Measurements from ENCODE around the gene SPRY4. TPM values are rescaled to one million over a fixed set of nuclear protein-coding genes. Genes with fewer than 3 reads are reported as not detected.

The SPRY4 gene
- total and polyA plus RNA-seq, 10 donors, result 0.76 to 33.5 (median 15.8) TPM

DNA sequence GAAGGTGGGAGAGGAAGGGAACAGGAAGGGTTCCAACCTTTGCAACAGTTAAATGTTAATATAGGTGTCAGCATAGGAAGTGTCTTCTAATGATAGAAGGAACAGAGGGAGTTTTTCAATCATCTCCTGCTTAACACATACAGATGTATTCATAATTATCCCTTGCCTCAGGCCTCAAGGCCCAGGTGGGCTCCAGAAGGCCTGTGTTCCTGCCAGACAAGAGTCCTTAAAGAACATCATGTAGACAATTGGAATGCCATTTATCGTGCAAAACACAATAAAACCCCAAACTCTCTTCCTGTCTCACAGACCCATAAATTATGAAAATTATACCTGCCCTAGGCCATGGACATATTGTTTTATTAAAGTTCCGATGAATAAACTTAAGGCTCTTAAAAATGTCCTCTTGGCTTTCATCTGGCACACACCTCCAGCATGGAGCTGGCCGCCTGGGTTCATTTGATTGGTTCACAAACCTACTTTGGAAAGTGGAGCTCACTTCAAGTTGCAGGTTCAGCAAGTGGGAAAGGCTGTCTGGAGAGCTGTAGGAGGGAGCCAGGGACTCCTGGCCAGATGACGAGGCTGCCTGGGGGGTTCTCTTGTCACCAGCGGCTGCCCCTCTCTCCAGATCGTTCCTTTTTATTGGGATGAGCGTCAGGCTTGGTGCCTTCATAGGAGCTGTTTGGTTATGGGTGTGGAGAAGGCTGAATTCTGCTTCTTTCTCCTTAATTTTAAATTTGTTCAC is 17.5 kb downstream of the SPRY4 start:
- H3K4me1 ChIP-seq, result peaks cover 0 to 1% (median 0%) of the 10 kb centered on the region in 6 donors
- no peaks in the 10 kb centered on the region for H3K36me3 ChIP-seq
- peaks cover 0 to 10% (median 0%) of the 10 kb centered on the region in 7 donors for H3K27me3 ChIP-seq (replicated peaks in 1 of 7)
- H3K4me3 ChIP-seq, result no peak overlapping the region
- DNase-seq, result no peak
- no peaks in the 10 kb centered on the region for H3K9me3 ChIP-seq
- intact Hi-C loops (cut with DNase I; ENCODE audit: low total_unique reads), result no loop called here
- no peak overlapping the region for H3K27ac ChIP-seq
- 79 to 94% (median 87%) methylated on average over 7 of the region's 7 CpGs for WGBS, 5 donors
- TF ChIP-seq POLR2AphosphoS5 (IDR thresholded peaks at IDR 0.05), result no peak
- TF ChIP-seq POLR2A (IDR thresholded peaks at IDR 0.05), result no peak
- TF ChIP-seq, protein P1, sequence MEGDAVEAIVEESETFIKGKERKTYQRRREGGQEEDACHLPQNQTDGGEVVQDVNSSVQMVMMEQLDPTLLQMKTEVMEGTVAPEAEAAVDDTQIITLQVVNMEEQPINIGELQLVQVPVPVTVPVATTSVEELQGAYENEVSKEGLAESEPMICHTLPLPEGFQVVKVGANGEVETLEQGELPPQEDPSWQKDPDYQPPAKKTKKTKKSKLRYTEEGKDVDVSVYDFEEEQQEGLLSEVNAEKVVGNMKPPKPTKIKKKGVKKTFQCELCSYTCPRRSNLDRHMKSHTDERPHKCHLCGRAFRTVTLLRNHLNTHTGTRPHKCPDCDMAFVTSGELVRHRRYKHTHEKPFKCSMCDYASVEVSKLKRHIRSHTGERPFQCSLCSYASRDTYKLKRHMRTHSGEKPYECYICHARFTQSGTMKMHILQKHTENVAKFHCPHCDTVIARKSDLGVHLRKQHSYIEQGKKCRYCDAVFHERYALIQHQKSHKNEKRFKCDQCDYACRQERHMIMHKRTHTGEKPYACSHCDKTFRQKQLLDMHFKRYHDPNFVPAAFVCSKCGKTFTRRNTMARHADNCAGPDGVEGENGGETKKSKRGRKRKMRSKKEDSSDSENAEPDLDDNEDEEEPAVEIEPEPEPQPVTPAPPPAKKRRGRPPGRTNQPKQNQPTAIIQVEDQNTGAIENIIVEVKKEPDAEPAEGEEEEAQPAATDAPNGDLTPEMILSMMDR (IDR thresholded peaks at IDR 0.05 in 8 of 11, conservative IDR thresholded peaks at IDR 0.05 in 3 of 11), result no peak

DNA sequence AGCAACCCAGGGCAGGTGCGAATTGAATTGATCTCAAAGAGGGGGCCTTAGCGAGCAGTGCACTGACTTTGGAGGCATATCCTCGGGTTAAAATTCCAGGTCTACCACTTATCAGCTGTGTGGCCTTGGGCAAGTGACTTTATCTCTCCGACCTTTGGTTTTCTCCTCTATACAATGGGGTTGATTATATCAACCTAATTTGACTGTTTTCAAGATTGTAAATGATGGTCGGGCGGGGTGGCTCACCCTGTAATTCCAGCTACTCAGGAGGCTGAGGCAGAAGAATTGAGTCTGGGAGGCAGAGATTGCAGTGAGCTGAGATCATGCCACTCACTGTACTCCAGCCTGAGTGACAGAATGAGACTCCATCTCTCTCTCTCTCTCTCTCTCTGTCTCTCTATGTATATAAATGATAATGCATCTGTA is 18.7 kb downstream of the SPRY4 start:
- Histone ChIP-seq H3K9me3 (no peaks in the 10 kb centered on the region), H3K27me3 (replicated peaks in 1 of 7) (peaks cover 0 to 6% (median 0%) of the 10 kb centered on the region in 7 donors), H3K4me3 (no peak overlapping the region), H3K4me1 (no peaks in the 10 kb centered on the region), H3K27ac (no peak overlapping the region), H3K36me3 (no peaks in the 10 kb centered on the region)
- intact Hi-C loops (cut with DNase I; ENCODE audit: low total_unique reads), result no loop called here
- 75 to 86% (median 82%) methylated on average over 6 of the region's 6 CpGs for WGBS, 5 donors
- DNase-seq, result no peak
- TF ChIP-seq POLR2AphosphoS5 (IDR thresholded peaks at IDR 0.05) (no peak), POLR2A (IDR thresholded peaks at IDR 0.05) (no peak)
- TF ChIP-seq, protein P1 (IDR thresholded peaks at IDR 0.05 in 8 of 11, conservative IDR thresholded peaks at IDR 0.05 in 3 of 11), result no peak

DNA sequence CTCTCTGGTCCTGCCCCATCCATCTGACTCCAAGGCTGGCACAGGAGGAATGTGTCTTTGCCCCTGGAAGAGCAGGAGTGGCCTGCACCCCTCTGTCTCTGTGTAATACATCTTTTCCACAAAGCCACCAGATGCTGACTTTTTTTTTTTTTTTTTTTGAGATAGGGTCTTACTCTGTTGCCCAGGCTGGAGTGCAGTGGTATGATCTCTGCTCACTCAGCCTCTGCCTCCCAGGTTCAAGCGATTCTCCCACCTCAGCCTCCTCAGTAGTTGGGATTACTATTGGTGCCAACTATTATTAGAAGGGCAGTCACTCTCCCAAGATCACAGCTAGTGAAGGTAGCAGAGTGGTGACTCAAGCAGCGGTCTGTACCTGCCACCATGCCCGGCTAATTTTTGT is 19.6 kb downstream of the SPRY4 start:
- Histone ChIP-seq H3K4me3 (no peak overlapping the region), H3K27ac (no peak overlapping the region), H3K9me3 (no peaks in the 10 kb centered on the region), H3K4me1 (no peaks in the 10 kb centered on the region), H3K36me3 (no peaks in the 10 kb centered on the region), H3K27me3 (replicated peaks in 1 of 7) (no peaks in the 10 kb centered on the region)
- DNase-seq, result no peak
- intact Hi-C loops (cut with DNase I; ENCODE audit: low total_unique reads), result no loop called here
- WGBS, 5 donors, result 94 to 100% (median 96%) methylated on average over 3 of the region's 3 CpGs
- no peak for TF ChIP-seq POLR2AphosphoS5 (IDR thresholded peaks at IDR 0.05)
- TF ChIP-seq POLR2A (IDR thresholded peaks at IDR 0.05), result no peak
- TF ChIP-seq, protein P1 (IDR thresholded peaks at IDR 0.05 in 8 of 11, conservative IDR thresholded peaks at IDR 0.05 in 3 of 11), result no peak

DNA sequence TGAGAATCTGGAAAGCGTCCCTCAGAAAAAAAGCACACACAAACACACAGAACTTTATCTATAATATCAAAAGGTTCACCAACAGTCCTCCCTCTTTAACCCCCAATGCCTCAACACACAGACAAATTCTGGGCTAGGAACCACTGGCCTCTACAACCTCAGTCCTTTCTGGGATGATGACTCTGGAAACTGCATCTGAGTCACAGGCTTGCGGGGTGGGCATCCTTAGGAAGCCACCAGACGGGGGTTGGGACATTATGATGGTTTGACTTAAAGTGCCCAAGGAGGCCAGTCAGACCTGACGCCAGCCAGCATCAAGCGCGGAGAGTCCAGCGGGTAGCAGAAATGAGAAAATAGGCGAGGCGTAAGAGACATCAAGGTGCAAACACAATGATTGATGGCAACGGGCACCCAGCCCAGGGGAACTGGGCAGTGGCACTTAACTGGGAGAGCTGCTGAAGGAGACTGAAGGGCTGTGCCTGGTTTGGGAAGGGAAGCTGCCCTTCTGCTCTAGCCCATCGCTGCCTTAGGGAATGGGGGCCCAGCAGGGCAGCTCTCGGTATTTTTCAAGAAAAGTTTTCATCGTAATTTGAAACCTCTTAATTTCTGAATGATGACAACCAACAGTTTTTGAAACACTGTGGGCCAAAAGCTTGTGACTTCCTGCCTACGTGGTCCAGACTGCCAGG is 20.7 kb downstream of the SPRY4 start:
- Histone ChIP-seq H3K27ac (peak overlapping the region in 1 of 8 donors; percentile 12), H3K4me1 (no peaks in the 10 kb centered on the region), H3K36me3 (no peaks in the 10 kb centered on the region), H3K4me3 (no peak overlapping the region), H3K9me3 (no peaks in the 10 kb centered on the region), H3K27me3 (replicated peaks in 1 of 7) (no peaks in the 10 kb centered on the region)
- no peak for DNase-seq
- intact Hi-C loops (cut with DNase I; ENCODE audit: low total_unique reads), result no loop called here
- TF ChIP-seq POLR2AphosphoS5 (IDR thresholded peaks at IDR 0.05) (no peak), POLR2A (IDR thresholded peaks at IDR 0.05) (no peak)
- TF ChIP-seq, protein P1 (IDR thresholded peaks at IDR 0.05 in 8 of 11, conservative IDR thresholded peaks at IDR 0.05 in 3 of 11), result no peak
- 87 to 93% (median 90%) methylated on average over 14 of the region's 14 CpGs for WGBS, 5 donors
